ENCODE measurements around the gene MCFD2.
"Not testable (repeated sequence)": the region's sequence is repeated elsewhere in the genome, so short reads cannot be mapped to it uniquely, and the experiment has no call there.

MCFD2 gene

GRCh38 chr2:46936566-46936965 lies 21.0 kb upstream of the MCFD2 start:
- no peak for FAIRE-seq

GRCh38 chr2:46935071-46935470 lies 19.5 kb upstream of the MCFD2 start:
- no peak for FAIRE-seq

- no peak for FAIRE-seq
Observed at GRCh38 chr2:46929612-46930011, 14.0 kb upstream of the MCFD2 start.

- FAIRE-seq = no peak
Observed at GRCh38 chr2:46926863-46927262, 11.3 kb upstream of the MCFD2 start.

GRCh38 chr2:46925474-46926351 lies 10.1 kb upstream of the MCFD2 start:
- FAIRE-seq = no peak

- no peak for FAIRE-seq
Observed at GRCh38 chr2:46924608-46925007, 9.0 kb upstream of the MCFD2 start.

- no peak for FAIRE-seq
Observed at GRCh38 chr2:46924038-46924437, 8.4 kb upstream of the MCFD2 start.

- no peak for FAIRE-seq
Observed at GRCh38 chr2:46923041-46923528, 7.5 kb upstream of the MCFD2 start.

- FAIRE-seq = no peak
Observed at GRCh38 chr2:46922606-46923005, 7.0 kb upstream of the MCFD2 start.

- FAIRE-seq = no peak
Observed at GRCh38 chr2:46921676-46922448, 6.3 kb upstream of the MCFD2 start.

- no peak for FAIRE-seq
Observed at GRCh38 chr2:46917628-46918027, 2.0 kb upstream of the MCFD2 start.

GRCh38 chr2:46915811-46916630 lies 415 bp upstream of the MCFD2 start:
- FAIRE-seq = no peak

GRCh38 chr2:46914578-46915230 lies 902 bp downstream of the MCFD2 start:
- no peak for FAIRE-seq

- FAIRE-seq = no peak
Observed at GRCh38 chr2:46913471-46914381, 1.9 kb downstream of the MCFD2 start.

GRCh38 chr2:46909771-46910419 lies 5.7 kb downstream of the MCFD2 start:
- FAIRE-seq = no peak

GRCh38 chr2:46909150-46909549 lies 6.5 kb downstream of the MCFD2 start:
- FAIRE-seq = no peak

GRCh38 chr2:46904908-46905678 lies 10.5 kb downstream of the MCFD2 start:
- not testable (repeated sequence) for FAIRE-seq

GRCh38 chr2:46902980-46903379 lies 12.6 kb downstream of the MCFD2 start:
- FAIRE-seq = not testable (repeated sequence)

GRCh38 chr2:46902465-46902864 lies 13.1 kb downstream of the MCFD2 start:
- no peak for FAIRE-seq

- no peak for FAIRE-seq
Observed at GRCh38 chr2:46901611-46902010, 14.0 kb downstream of the MCFD2 start.

Measured in A204.1 (cell line).